Endothelial cell of umbilical vein (primary cell): ENCODE data around the gene NEMP1. TPM values are rescaled to one million over a fixed set of nuclear protein-coding genes. Genes with fewer than 3 reads are reported as not detected.

Source experiments
- BruUV-seq: library from RNA; stranded (reverse); fragments of 400-500 nt; replicated peaks from 2 replicates; lab custom pipeline; 2021; lab: Mats Ljungman, UMichigan
- CTCF ChIA-PET: fragments of 300-600, 350-600 bp; sonication (Branson Sonifier 250); formaldehyde crosslinking; loops from one replicate; lab custom pipeline; 2021; ENCODE audit warnings: antibody characterized with exemption, inconsistent platforms; lab: Charles Lee
- POLR2A ChIA-PET: fragments of 300-600, 350-600 bp; sonication (Branson Sonifier 250); formaldehyde crosslinking; loops from one replicate; lab custom pipeline; 2021; ENCODE audit warnings: antibody characterized with exemption, inconsistent platforms; lab: Charles Lee
- DNase-seq: peaks from one replicate; pipeline ENCODE4 v3.0.0-alpha.2; 2011; ENCODE audit warnings: low read depth, low spot score
- FAIRE-seq: peaks from 2 replicates; lab custom pipeline; 2011; peaks lifted over from hg19 to GRCh38; lab: Jason Lieb, UNC
- H2AFZ ChIP-seq: 2 replicates; pipeline ENCODE4 v1.6.0; 2012; ENCODE audit warnings: low read depth, low read length, control low read depth, inconsistent platforms
- H3K27ac ChIP-seq: 2 replicates; pipeline ENCODE4 v1.5.1; 2011; ENCODE audit warnings: low read depth, mild to moderate bottlenecking, control low read depth, low read length, moderate library complexity; ENCODE audit not compliant: insufficient read depth
- H3K27me3 ChIP-seq, 2 experiments: 2 replicates each; pipeline versions ENCODE4 v1.6.0 to v1.6.1; 2011; ENCODE audit warnings: low read length in 2 of 2, mixed read lengths in 1 of 2; ENCODE audit not compliant: control insufficient read depth in 2 of 2, insufficient read depth in 2 of 2
- H3K36me3 ChIP-seq, 2 experiments: 2 replicates in 1 of 2; 3 replicates in 1 of 2; pipeline ENCODE4 v1.5.1; 2011; ENCODE audit warnings: low read length in 2 of 2, mild to moderate bottlenecking in 1 of 2, moderate library complexity in 1 of 2; ENCODE audit not compliant: control insufficient read depth in 2 of 2, insufficient read depth in 2 of 2; ENCODE audit errors: extremely low read depth in 1 of 2
- H3K4me1 ChIP-seq: 3 replicates; pipeline ENCODE4 v1.5.1; 2011; ENCODE audit warnings: mild to moderate bottlenecking, low read length; ENCODE audit not compliant: control insufficient read depth, insufficient read depth; ENCODE audit errors: extremely low read depth
- H3K4me2 ChIP-seq: 2 replicates; pipeline ENCODE4 v1.6.1; 2011; ENCODE audit warnings: low read length, control low read depth, mixed read lengths; ENCODE audit not compliant: insufficient read depth
- H3K4me3 ChIP-seq, 3 experiments: fragments of 200-600 bp in 1 of 3; sonication (generic), shearing (Covaris generic) in 1 of 3; replicated peaks in 1 of 3; 2 replicates each; pipeline ENCODE4 v1.5.1; 2011 to 2016; ENCODE audit warnings: control low read depth in 3 of 3, low read length in 3 of 3, mild to moderate bottlenecking in 2 of 3, inconsistent platforms in 1 of 3, low read depth in 1 of 3, moderate library complexity in 1 of 3; ENCODE audit not compliant: insufficient read depth in 1 of 3
- H3K79me2 ChIP-seq: 2 replicates; pipeline ENCODE4 v1.6.0; 2012; ENCODE audit warnings: low read length, inconsistent platforms; ENCODE audit not compliant: control insufficient read depth, insufficient read depth
- H3K9ac ChIP-seq: replicated peaks from 2 replicates; pipeline ENCODE3; 2011; ENCODE audit warnings: low read length, control low read depth; ENCODE audit not compliant: insufficient read depth; ENCODE audit errors: extremely low read depth
- H3K9me1 ChIP-seq: replicated peaks from 3 replicates; pipeline ENCODE4 v1.6.0; 2011; ENCODE audit warnings: mild to moderate bottlenecking, low read length; ENCODE audit not compliant: control insufficient read depth, insufficient read depth; ENCODE audit errors: extremely low read depth
- H3K9me3 ChIP-seq: replicated peaks from 2 replicates; pipeline ENCODE4 v1.5.1; 2012; ENCODE audit warnings: low read length, inconsistent platforms; ENCODE audit not compliant: control insufficient read depth, insufficient read depth
- H4K20me1 ChIP-seq: replicated peaks from 2 replicates; pipeline ENCODE3; 2011; ENCODE audit warnings: mild to moderate bottlenecking, low read length; ENCODE audit not compliant: control insufficient read depth, insufficient read depth; ENCODE audit errors: extremely low read depth
- CTCF ChIP-seq, 2 donors: IDR thresholded peaks; 1 replicate in 1 of 2; 2 replicates in 1 of 2; pipeline ENCODE4 v1.5.1; 2011; ENCODE audit warnings: low read length in 2 of 2, mild to moderate bottlenecking in 2 of 2, moderate library complexity in 2 of 2, control low read depth in 1 of 2, inconsistent platforms in 1 of 2, low read depth in 1 of 2; ENCODE audit not compliant: insufficient read depth in 1 of 2; ENCODE audit errors: extremely low read depth in 1 of 2
- EZH2 ChIP-seq: IDR thresholded peaks from 2 replicates; pipeline ENCODE4 v1.6.1; 2012; ENCODE audit warnings: borderline replicate concordance, low read depth, mild to moderate bottlenecking, moderate library complexity, low read length, inconsistent platforms; ENCODE audit not compliant: severe bottlenecking
- JUN ChIP-seq: IDR thresholded peaks from 2 replicates; pipeline ENCODE4 v1.6.1; 2011; ENCODE audit warnings: borderline replicate concordance, low read depth; ENCODE audit not compliant: insufficient read length, insufficient read depth
- MAX ChIP-seq: IDR thresholded peaks from 2 replicates; pipeline ENCODE4 v1.6.1; 2011; ENCODE audit not compliant: insufficient read depth, insufficient read length
- MYC ChIP-seq: IDR thresholded peaks from one replicate; pipeline ENCODE4 v1.6.1; 2011; ENCODE audit warnings: mild to moderate bottlenecking, low read depth, low read length
- POLR2A ChIP-seq: IDR thresholded peaks from 2 replicates; pipeline ENCODE4 v1.6.1; 2012; ENCODE audit warnings: low read depth, mild to moderate bottlenecking, control low read depth, low read length
- POLR2AphosphoS5 ChIP-seq: IDR thresholded peaks from 2 replicates; pipeline ENCODE4 v1.6.1; 2012; ENCODE audit warnings: low read depth, mild to moderate bottlenecking, control low read depth, low read length, moderate library complexity; ENCODE audit not compliant: insufficient read depth
- dilution Hi-C: fragments of 300-500 bp; cut with MboI; formaldehyde crosslinking; loops from one replicate; pipeline ENCODE4 v1.15.0; 2019; ENCODE audit warnings: low sequenced_read_pairs; ENCODE audit not compliant: extremely low pct_ligation_motif_present
- intact Hi-C: fragments of 100-400 bp; cut with micrococcal nuclease; formaldehyde crosslinking; loops from one replicate; pipeline ENCODE4 v1.10.0; 2022
- polyA plus RNA-seq, 4 experiments: library from polyadenylated mRNA; depleted of rRNA in 3 of 4; stranded (reverse) in 3 of 4; unstranded in 1 of 4; fragments of >200 nt; gene quantifications; 2 replicates each; pipeline versions ENCODE4 v1.2.1 to v1.2.3, GENCODE V29; 2011 to 2012; ENCODE audit warnings: missing spikeins in 1 of 4
- total RNA-seq: library from RNA; stranded (reverse); gene quantifications from 2 replicates; pipeline ENCODE4 v1.2.3, GENCODE V29; 2021

Gene NEMP1
- total and polyA plus RNA-seq, 2 donors (not counting 3 experiments of a cell fraction or from before 2014, with no cell fraction given), result 10.8 to 21.5 TPM

- peaks cover 18% of the 10 kb centered on the region for H3K4me1 ChIP-seq
- peaks cover 0 to 16% of the 10 kb centered on the region in 2 experiments for H3K36me3 ChIP-seq
- dilution Hi-C loops, result no loop called here
- intact Hi-C loops, result loop anchor here (1.0 to 5.0 kb wide), 2 partner anchors 24 to 401 kb away; partner anchors contain the start of gene PTGES3
- no peak for TF ChIP-seq CTCF (IDR thresholded peaks at IDR 0.05; ENCODE audit: extremely low read depth in 1 of 2, insufficient read depth in 1 of 2, low read depth in 1 of 2, low read length in 2 of 2)
- TF ChIP-seq POLR2AphosphoS5, result peak; percentile 11
- TF ChIP-seq MYC, result no peak
- no peak for TF ChIP-seq MAX
- no peak for TF ChIP-seq EZH2
- no peak for TF ChIP-seq JUN
- TF ChIP-seq POLR2A, result peak; percentile 57
- H4K20me1 ChIP-seq, result no peaks in the 10 kb centered on the region
- no peaks in the 10 kb centered on the region for H3K27me3 ChIP-seq
- peaks cover 16% of the 10 kb centered on the region for H3K79me2 ChIP-seq
- peak within 1 kb of the TSS; percentile 64 for H3K4me2 ChIP-seq
- no peak for FAIRE-seq
- ChIA-PET POLR2A (interaction anchor here (0.7 to 2.5 kb wide), 5 partner anchors 10 to 39 kb away, joined by 3 to 11 read pairs (median 6); partner anchors contain the start of genes LRP1, NEMP1 and STAT6), CTCF (interaction anchor here (0.6 to 14.4 kb wide), 7 partner anchors 9 to 87 kb away, joined by 3 to 158 read pairs (median 10); partner anchors contain the start of genes NEMP1 and STAT6)
- H3K9ac ChIP-seq, result peak within 1 kb of the TSS; percentile 41
- no peaks in the 10 kb centered on the region for H3K9me1 ChIP-seq
- H3K27ac ChIP-seq, result peak within 1 kb of the TSS; percentile 76
- peak within 1 kb of the TSS; percentile 65 for H2AFZ ChIP-seq
- BruUV-seq, result no TSS peak
- DNase-seq, result peak; percentile 89
- peak within 1 kb of the TSS; percentile 41 to 86 (median 49) for H3K4me3 ChIP-seq
- H3K9me3 ChIP-seq, result no peaks in the 10 kb centered on the region
These were observed 10.0 kb upstream of the NEMP1 start, which contains the start of gene NAB2 for GRCh38 chr12:57088354-57089270. NAB2 (plus strand) TSS chr12:57089114; CDS start chr12:57089272, 158 bp downstream.
